ENCODE results near the gene VPS9D1. TPM values are rescaled to one million over a fixed set of nuclear protein-coding genes. Genes with fewer than 3 reads are reported as not detected.

VPS9D1 gene
- total RNA-seq, 1 donor, result 14.5 TPM

DNA sequence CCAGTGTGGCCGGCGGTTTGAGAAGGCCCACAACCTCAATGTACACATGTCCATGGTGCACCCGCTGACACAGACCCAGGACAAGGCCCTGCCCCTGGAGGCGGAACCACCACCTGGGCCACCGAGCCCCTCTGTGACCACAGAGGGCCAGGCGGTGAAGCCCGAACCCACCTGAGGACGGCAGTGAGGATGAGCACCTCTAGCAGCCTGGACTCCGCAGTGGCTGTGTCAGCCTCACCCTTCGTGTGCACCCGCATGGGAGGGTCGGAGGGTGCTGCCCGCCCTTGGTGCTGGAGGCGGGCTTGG lies 17.3 kb upstream of the VPS9D1 start:
- no peak overlapping the region for H3K27ac ChIP-seq (ENCODE audit: low read depth, low read length)
- peaks cover 67% of the 10 kb centered on the region for H3K36me3 ChIP-seq (ENCODE audit: insufficient read depth, low read length)
- H4K20me1 ChIP-seq (ENCODE audit: insufficient read depth, low read length), result peaks cover 10% of the 10 kb centered on the region
- TF ChIP-seq, protein P1, sequence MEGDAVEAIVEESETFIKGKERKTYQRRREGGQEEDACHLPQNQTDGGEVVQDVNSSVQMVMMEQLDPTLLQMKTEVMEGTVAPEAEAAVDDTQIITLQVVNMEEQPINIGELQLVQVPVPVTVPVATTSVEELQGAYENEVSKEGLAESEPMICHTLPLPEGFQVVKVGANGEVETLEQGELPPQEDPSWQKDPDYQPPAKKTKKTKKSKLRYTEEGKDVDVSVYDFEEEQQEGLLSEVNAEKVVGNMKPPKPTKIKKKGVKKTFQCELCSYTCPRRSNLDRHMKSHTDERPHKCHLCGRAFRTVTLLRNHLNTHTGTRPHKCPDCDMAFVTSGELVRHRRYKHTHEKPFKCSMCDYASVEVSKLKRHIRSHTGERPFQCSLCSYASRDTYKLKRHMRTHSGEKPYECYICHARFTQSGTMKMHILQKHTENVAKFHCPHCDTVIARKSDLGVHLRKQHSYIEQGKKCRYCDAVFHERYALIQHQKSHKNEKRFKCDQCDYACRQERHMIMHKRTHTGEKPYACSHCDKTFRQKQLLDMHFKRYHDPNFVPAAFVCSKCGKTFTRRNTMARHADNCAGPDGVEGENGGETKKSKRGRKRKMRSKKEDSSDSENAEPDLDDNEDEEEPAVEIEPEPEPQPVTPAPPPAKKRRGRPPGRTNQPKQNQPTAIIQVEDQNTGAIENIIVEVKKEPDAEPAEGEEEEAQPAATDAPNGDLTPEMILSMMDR (IDR thresholded peaks at IDR 0.05; ENCODE audit: extremely low read depth, low read depth, low read length), result no peak
- no peaks in the 10 kb centered on the region for H3K27me3 ChIP-seq (ENCODE audit: insufficient read depth, low read length)
- H3K79me2 ChIP-seq (ENCODE audit: insufficient read depth, low read length), result peaks cover 8% of the 10 kb centered on the region
- H3K9me3 ChIP-seq (ENCODE audit: low read depth, low read length), result no peaks in the 10 kb centered on the region
- H3K4me1 ChIP-seq (ENCODE audit: insufficient read depth, low read length), result no peaks in the 10 kb centered on the region
- no peak overlapping the region for H3K4me3 ChIP-seq (ENCODE audit: insufficient read depth, low read length)
- peak; percentile 14 for DNase-seq (ENCODE audit: insufficient read length, low spot score, missing footprints)
- H3K4me2 ChIP-seq (ENCODE audit: insufficient read depth, low read length), result no peak overlapping the region
- no peak overlapping the region for H2AFZ ChIP-seq (ENCODE audit: low read length)

GRCh38 chr16:89737341-89738071 lies 16.8 kb upstream of the VPS9D1 start:
- no peak overlapping the region for H2AFZ ChIP-seq (ENCODE audit: low read length)
- no peaks in the 10 kb centered on the region for H3K27me3 ChIP-seq (ENCODE audit: insufficient read depth, low read length)
- TF ChIP-seq, protein P1 (IDR thresholded peaks at IDR 0.05; ENCODE audit: extremely low read depth, low read depth, low read length), result no peak
- H4K20me1 ChIP-seq (ENCODE audit: insufficient read depth, low read length), result peaks cover 12% of the 10 kb centered on the region
- no peak overlapping the region for H3K4me3 ChIP-seq (ENCODE audit: insufficient read depth, low read length)
- H3K4me1 ChIP-seq (ENCODE audit: insufficient read depth, low read length), result no peaks in the 10 kb centered on the region
- peaks cover 71% of the 10 kb centered on the region for H3K36me3 ChIP-seq (ENCODE audit: insufficient read depth, low read length)
- peaks cover 8% of the 10 kb centered on the region for H3K79me2 ChIP-seq (ENCODE audit: insufficient read depth, low read length)
- no peaks in the 10 kb centered on the region for H3K9me3 ChIP-seq (ENCODE audit: low read depth, low read length)
- H3K27ac ChIP-seq (ENCODE audit: low read depth, low read length), result no peak overlapping the region
- no peak overlapping the region for H3K4me2 ChIP-seq (ENCODE audit: insufficient read depth, low read length)
- DNase-seq (ENCODE audit: insufficient read length, low spot score, missing footprints), result peak; percentile 11

- Histone ChIP-seq H3K9me3 (ENCODE audit: low read depth, low read length) (no peaks in the 10 kb centered on the region), H3K4me2 (ENCODE audit: insufficient read depth, low read length) (no peak overlapping the region), H3K4me3 (ENCODE audit: insufficient read depth, low read length) (no peak overlapping the region), H3K36me3 (ENCODE audit: insufficient read depth, low read length) (peaks cover 81% of the 10 kb centered on the region), H3K27ac (ENCODE audit: low read depth, low read length) (no peak overlapping the region), H3K79me2 (ENCODE audit: insufficient read depth, low read length) (peaks cover 13% of the 10 kb centered on the region), H3K27me3 (ENCODE audit: insufficient read depth, low read length) (no peaks in the 10 kb centered on the region), H3K4me1 (ENCODE audit: insufficient read depth, low read length) (no peaks in the 10 kb centered on the region), H2AFZ (ENCODE audit: low read length) (no peak overlapping the region), H4K20me1 (ENCODE audit: insufficient read depth, low read length) (peaks cover 15% of the 10 kb centered on the region)
- no peak for DNase-seq (ENCODE audit: insufficient read length, low spot score, missing footprints)
- TF ChIP-seq, protein P1 (IDR thresholded peaks at IDR 0.05; ENCODE audit: extremely low read depth, low read depth, low read length), result no peak
Measured at GRCh38 chr16:89736554-89736953, 15.9 kb upstream of the VPS9D1 start.

- Histone ChIP-seq H3K9me3 (ENCODE audit: low read depth, low read length) (no peaks in the 10 kb centered on the region), H3K27me3 (ENCODE audit: insufficient read depth, low read length) (no peaks in the 10 kb centered on the region), H2AFZ (ENCODE audit: low read length) (no peak overlapping the region), H3K36me3 (ENCODE audit: insufficient read depth, low read length) (peaks cover 81% of the 10 kb centered on the region), H3K4me2 (ENCODE audit: insufficient read depth, low read length) (no peak overlapping the region), H3K4me1 (ENCODE audit: insufficient read depth, low read length) (no peaks in the 10 kb centered on the region), H4K20me1 (ENCODE audit: insufficient read depth, low read length) (peaks cover 17% of the 10 kb centered on the region), H3K4me3 (ENCODE audit: insufficient read depth, low read length) (no peak overlapping the region), H3K27ac (ENCODE audit: low read depth, low read length) (no peak overlapping the region), H3K79me2 (ENCODE audit: insufficient read depth, low read length) (peaks cover 29% of the 10 kb centered on the region)
- DNase-seq (ENCODE audit: insufficient read length, low spot score, missing footprints), result peak; percentile 30
- TF ChIP-seq, protein P1 (IDR thresholded peaks at IDR 0.05; ENCODE audit: extremely low read depth, low read depth, low read length), result no peak
Measured at GRCh38 chr16:89733792-89734191, 13.1 kb upstream of the VPS9D1 start.

Data from osteoblast (primary cell).